Stimulated activated CD4-positive, alpha-beta T cell treated with anti-CD3 and anti-CD28 coated beads, Interleukin-4, amount 100 ng/mL, for 24 hours (primary cell): ENCODE measurements around the gene PIH1D2.
"Not testable (repeated sequence)": the region's sequence is repeated elsewhere in the genome, so short reads cannot be mapped to it uniquely, and the experiment has no call there.

Experiments
- DNase-seq: peaks from one replicate; pipeline ENCODE4 v3.0.0-alpha.2; 2020

PIH1D2 gene

GRCh38 chr11:112073941-112074811, at the start of gene PIH1D2, which contains the start of gene NKAPD1:
Gene PIH1D2 (minus strand): TSS chr11:112074017. CDS start chr11:112073174, 843 bp downstream.
Gene NKAPD1 (plus strand): TSS chr11:112074299. CDS start chr11:112075575, 1,276 bp downstream.
- DNase-seq: peak; percentile 84

GRCh38 chr11:112123129-112123528, 49.3 kb upstream of the PIH1D2 start:
- DNase-seq: no peak

- DNase-seq: no peak
These were observed 48.3 kb upstream of the PIH1D2 start for GRCh38 chr11:112121981-112122615.

- no peak for DNase-seq
These were observed 44.4 kb upstream of the PIH1D2 start for GRCh38 chr11:112118176-112118575.

- no peak for DNase-seq
These were observed 41.6 kb upstream of the PIH1D2 start for GRCh38 chr11:112115386-112115785.

GRCh38 chr11:112114460-112114859, 40.6 kb upstream of the PIH1D2 start:
- no peak for DNase-seq

- no peak for DNase-seq
These were observed 40.0 kb upstream of the PIH1D2 start for GRCh38 chr11:112113539-112114457.

GRCh38 chr11:112106070-112106469, 32.3 kb upstream of the PIH1D2 start:
- no peak for DNase-seq

- DNase-seq: no peak
These were observed 29.6 kb upstream of the PIH1D2 start for GRCh38 chr11:112103446-112103845.

- no peak for DNase-seq
These were observed 26.6 kb upstream of the PIH1D2 start for GRCh38 chr11:112100462-112100861.

- no peak for DNase-seq
These were observed 24.1 kb upstream of the PIH1D2 start for GRCh38 chr11:112097734-112098528.

GRCh38 chr11:112096194-112096593, 22.4 kb upstream of the PIH1D2 start:
- no peak for DNase-seq

- DNase-seq: not testable (repeated sequence)
These were observed 21.5 kb upstream of the PIH1D2 start for GRCh38 chr11:112095302-112095701.

- no peak for DNase-seq
These were observed 13.4 kb upstream of the PIH1D2 start for GRCh38 chr11:112087212-112087611.

GRCh38 chr11:112086422-112087191, 12.8 kb upstream of the PIH1D2 start, which contains the start of the genes SDHD and TIMM8B:
Gene SDHD (plus strand): TSS chr11:112086873. CDS start chr11:112086908, 35 bp downstream.
Gene TIMM8B (minus strand): TSS chr11:112086756. CDS start chr11:112086723, 33 bp downstream.
- DNase-seq: peak; percentile 97

- DNase-seq: peak; percentile 58
These were observed 12.1 kb upstream of the PIH1D2 start for GRCh38 chr11:112085822-112086421.

- peak; percentile 22 for DNase-seq
These were observed 8.9 kb upstream of the PIH1D2 start for GRCh38 chr11:112082729-112083128.

GRCh38 chr11:112062923-112063322, 10.9 kb downstream of the PIH1D2 start:
- DNase-seq: no peak

- no peak for DNase-seq
These were observed 15.7 kb downstream of the PIH1D2 start for GRCh38 chr11:112058103-112058502.

- no peak for DNase-seq
These were observed 16.6 kb downstream of the PIH1D2 start for GRCh38 chr11:112057170-112057569.

- no peak for DNase-seq
These were observed 22.0 kb downstream of the PIH1D2 start for GRCh38 chr11:112051768-112052167.
